Fibroblast of skin of left biceps (primary cell): ENCODE measurements around the gene IDH3G.
"Not testable (repeated sequence)": the region's sequence is repeated elsewhere in the genome, so short reads cannot be mapped to it uniquely, and the experiment has no call there.

Source experiments
- DNase-seq, 2 experiments: peaks; one replicate each; pipeline ENCODE4 v3.0.0-alpha.2; 2013; ENCODE audit warnings: low read depth in 2 of 2

IDH3G gene

DNA sequence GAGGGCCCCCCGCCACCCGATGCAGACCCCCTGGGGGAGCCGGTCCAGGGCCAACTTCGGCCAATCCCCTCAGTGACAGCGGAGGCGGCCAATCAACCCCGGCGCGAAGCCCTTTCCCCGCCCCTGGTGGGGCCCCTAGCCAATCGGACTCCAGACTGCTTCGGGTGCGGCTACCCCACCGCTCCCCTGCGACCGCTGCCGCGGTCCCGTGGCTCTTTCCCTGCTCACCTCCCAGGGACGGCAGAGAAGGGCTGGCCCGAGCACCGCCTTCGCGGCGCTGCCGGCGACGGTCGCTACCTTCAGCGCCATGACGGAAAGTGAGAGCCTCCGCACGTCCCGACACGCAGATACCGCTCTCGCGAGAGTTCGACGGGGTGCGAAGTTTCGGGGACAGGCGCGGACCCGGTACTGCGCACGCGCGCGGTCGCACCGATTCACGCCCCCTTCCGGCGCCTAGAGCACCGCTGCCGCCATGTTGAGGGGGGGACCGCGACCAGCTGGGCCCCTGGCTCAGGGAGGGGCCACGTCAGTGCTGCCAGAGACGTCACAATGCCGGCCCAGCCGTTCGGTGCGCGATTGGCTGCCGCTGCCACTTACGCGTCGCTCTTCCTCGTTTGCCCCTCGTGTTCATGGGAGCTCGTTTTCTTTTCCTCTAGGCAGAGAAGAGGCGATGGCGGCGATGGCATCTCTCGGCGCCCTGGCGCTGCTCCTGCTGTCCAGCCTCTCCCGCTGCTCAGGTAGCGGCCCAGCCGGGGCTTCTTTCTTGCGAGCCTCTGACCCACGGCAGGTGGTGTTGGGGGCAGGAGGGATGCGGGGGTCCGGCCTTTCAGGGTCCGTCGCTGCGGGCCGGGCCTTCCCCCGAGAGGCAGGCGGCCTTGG lies at the start of gene IDH3G, which contains the start of gene SSR4:
Gene IDH3G, minus strand, starts transcription at position 358 of the 879 bp plus-strand sequence. Its CDS starts 49 bp downstream, at position 309.
Gene SSR4, plus strand, starts transcription at position 651 of the 879 bp plus-strand sequence. Its CDS starts 20 bp downstream, at position 671.
- peak; percentile 84 to 85 for DNase-seq

DNA sequence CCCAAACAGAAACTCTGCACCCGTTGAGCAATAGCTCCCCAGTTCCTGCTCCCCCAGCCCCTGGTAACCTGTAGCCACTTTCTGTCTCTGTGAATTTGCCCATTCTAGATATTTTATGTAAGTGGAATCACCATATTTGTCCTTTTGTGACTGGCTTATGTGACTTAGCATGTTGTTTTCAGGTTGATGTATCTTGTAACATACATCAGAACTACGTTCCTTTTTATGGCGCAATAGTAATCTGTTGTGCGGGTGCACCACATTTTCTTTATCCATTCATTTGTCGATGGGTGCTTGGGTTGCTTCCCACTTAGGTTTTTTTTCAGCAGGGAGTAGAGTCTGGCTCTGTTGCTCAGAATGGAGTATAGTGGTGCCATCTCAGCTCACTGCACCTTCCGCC lies 42.7 kb upstream of the IDH3G start:
- no peak for DNase-seq

DNA sequence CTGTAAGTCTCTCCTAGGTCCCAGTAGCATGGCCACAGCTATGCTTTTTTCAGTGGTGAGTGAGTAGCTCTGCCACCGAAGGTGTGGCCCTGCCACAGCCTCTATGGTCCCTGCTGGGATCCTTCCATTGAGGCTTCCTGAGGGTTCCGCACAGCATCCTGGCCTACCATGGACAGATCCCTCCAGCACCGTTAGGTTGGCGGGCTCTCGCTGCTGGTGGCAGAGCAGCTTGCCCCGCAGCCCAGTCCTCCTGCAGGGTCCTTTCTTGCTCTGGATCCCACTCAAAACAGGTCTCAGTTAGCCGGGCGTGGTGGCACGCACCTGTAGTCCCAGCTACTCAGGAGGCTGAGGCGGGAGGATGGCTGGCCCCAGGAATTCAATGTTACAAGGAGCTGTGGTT lies 38.6 kb upstream of the IDH3G start:
- DNase-seq: no peak

DNA sequence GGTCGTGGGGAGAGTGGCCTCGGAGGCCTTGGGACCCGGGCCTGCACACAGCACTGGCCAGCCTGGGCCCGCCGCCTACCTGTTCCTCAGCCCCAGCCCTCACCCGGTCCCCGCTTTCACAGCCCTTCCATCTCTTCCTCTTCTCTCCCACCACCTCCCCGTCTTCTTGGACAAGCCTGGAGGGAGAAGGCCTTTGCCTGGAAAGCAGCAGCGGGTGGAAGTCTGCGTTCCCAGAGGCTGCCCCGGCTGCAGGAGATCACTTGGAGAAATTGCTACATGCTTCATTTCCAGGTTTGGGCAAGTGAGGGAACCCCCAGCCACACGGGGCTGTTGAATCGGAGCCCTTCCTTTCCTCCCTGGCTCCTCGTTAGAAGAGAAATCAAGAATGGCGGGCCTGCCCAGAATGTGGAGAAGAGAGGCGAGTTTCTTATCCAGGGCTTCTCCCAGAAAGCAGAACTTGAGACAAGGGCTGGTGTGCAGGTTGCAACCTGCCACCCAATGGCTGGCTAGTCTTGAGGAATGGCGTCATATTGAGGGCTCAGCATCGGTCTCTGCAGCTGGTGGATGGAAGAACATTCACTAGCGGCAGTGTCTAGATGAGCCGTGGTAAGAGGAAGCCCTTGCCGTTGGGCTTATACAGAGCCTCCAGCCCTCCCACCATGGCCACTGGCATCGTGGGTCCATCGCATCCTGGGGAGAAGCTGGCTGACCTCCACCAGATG lies 37.4 kb upstream of the IDH3G start:
- DNase-seq: no peak

DNA sequence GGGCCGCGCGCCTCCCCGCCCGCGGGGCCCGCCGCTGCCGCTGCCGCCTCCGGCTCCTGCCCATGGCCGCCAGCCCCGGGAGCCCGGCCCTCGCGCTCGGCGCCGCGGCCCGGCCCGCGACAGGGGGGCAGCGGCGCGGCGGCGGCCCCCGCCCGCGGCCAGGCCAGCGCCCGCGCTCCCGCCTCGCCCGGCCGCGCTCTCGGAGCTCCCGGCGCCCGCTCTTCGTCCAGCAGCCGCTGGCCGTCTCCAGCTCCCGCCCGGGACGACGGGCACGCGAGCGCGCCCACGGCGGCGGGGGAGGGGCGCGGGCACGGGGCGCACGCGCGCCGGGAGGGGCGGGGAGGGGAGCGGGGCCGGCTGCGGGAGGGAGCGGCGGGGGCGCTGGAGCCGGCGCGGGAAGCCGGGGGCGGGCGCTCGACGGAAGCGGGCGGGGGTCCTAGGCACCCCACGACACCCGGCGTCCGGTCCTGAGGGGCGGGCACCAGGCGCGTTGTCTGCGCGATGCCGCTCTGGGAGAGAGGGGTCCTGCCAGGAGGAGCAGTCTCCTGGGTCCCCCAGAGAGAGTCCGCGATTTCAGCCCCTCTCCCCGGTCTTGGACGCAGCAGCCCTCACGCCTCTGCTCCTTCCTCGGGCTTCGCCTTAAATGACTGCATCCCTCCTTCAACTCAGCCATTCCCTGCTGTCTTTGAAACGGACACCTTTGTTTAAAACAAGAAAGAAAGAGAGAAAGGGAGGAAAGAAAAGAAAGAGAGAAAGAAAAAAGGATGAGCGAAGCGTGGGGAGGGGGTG lies 36.7 kb upstream of the IDH3G start:
- no peak for DNase-seq

DNA sequence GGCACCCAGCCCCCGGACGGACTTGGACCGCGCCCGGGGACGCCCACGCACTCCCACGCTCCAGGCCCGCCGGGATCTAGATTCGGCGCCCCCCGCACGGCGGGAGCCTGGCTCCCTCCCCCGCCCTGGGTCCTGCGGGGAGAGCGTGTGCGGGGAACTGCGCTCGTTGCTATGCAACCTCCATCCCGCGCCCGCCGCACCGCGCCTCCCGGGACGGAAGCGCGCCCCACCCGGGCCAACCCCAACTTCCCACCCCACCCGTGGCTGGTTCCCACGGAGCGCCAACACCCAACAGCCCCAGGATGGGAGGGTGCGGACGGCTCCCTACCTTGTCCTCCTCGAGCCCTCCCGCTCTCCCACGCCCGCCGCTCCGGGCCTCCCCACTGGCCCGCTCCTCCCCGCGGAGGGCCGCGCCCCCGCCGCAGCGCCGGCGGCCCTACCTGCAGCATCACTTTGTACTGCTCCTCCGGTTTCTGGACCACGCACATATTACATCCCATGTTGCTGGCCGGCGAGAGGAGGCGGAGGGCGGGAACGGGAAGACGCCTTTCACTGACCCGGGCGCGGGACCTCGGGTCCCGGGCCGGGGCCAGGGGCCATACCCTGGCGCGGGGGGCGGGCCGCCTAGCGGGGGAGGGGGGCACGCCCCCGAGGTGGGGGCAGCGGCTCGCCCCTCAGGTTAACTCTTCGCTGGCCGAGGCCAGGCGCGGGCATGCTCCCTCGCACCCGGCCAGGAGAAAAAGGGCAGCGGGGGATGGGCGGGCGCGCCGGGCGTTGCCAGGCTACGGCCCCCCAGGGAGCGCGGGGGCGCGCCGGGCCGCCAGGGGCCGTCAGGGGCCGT lies 35.8 kb upstream of the IDH3G start, which contains the start of gene PDZD4:
Gene PDZD4, minus strand, starts transcription at position 746 of the 841 bp plus-strand sequence. Its CDS starts 246 bp downstream, at position 500.
- no peak for DNase-seq

DNA sequence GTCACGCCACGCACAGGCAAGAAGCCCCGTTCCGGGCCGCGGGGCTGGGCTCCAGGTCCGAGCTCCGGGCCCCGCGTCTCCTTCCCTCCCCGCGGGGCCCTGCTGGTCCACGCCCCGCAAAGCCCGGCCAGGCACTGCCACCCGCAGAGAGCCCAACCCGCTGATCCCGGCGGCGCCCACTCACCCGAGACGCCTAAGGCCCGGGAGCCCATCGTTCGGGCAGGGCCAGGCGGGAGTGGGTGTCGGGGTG lies 35.3 kb upstream of the IDH3G start:
- DNase-seq: no peak

DNA sequence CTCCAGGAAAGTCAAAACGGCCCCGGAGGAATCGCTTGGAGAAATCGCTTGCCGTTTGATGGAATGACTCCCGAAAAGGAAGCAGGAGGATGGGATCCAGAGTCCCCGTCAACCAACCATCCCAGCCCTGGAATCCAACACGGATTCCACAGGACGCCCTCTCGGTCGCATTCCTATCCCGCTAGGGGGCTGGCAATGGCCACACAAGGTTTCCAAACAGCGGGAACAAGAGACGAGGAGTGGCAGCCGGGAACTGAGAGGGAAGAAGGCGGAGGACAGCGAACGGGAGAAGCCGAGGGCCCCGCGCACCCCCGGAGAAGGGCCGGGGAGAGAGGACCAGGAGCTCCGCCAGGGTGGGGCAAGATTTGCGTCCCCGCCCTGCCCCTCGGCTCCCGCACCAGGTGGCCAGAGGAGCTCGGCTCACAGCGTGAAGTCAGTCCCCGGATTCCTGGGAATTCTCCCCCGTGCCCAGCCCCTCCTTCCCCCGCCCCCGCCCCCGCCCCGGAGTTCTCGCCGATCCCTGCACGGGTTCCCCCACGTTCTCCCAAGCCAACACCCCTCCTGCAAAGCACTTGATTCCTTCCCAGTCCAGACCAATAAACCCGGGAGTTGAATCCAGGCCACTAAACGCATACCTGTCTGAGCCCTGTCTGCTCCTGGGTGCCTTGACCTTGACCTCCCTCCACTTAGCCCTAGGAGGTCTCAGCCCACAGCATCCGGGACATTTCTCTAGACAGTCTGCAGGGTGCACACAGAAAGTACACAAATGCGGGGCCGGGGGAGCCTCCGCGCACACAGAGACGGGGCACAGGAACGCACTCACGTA lies 34.8 kb upstream of the IDH3G start:
- no peak for DNase-seq

DNA sequence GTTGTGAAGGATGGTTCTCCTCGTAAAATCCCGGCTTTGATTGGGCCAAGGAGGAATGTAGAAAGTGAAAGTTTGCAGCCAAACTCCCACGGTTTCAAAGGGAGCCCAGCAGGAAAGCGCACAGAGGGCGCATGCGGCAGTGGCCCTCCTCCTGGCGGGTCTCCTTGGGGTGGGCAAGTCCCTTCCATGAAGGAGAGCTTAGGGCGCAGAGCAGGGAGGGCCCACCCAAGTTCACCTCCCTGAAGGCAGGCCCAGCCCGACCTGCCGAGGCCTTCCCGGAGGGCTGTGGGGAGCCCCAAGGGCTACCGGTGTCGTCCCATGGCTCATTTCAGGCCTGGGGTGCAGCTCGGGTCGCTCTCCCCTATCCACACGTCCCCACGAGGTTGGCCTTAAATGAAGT lies 34.1 kb upstream of the IDH3G start:
- DNase-seq: no peak

DNA sequence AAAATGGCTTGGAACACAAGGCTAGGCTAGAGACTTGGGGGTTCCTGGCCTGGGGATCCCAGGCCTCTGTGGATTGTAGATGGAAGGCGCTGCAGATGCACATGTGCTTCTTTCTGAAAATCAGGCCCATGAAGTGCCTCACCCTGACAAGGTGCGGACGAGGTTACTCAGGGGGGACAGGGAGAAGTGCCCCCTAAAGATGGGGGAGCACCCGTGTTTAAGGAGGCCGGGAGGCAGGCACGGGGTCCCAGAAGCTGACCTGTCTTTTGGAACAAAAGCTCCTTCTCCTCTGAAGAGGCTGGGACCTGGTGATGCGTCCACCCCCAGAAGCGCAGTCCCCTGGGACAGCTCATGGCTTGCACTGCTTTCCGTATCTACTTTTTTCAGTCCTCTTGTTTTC lies 33.7 kb upstream of the IDH3G start:
- no peak for DNase-seq

DNA sequence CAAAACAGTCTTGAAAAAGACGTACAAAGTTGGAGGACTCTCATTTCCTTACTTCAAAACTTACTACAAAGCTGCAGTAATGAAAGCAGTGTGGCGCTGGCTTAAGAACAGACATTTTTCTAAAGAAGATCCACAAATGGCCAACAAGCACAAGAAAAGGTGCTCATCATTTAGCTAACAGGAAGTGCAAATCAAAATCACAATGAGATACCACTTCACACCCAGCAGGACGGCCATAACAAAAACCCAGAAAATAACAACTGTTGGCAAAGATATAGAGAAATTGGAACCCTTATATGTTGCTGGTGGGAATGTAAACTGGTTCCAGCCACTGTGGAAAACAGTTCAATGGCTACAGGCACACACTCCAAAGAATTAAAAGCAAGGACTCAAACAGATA lies 32.8 kb upstream of the IDH3G start:
- no peak for DNase-seq

DNA sequence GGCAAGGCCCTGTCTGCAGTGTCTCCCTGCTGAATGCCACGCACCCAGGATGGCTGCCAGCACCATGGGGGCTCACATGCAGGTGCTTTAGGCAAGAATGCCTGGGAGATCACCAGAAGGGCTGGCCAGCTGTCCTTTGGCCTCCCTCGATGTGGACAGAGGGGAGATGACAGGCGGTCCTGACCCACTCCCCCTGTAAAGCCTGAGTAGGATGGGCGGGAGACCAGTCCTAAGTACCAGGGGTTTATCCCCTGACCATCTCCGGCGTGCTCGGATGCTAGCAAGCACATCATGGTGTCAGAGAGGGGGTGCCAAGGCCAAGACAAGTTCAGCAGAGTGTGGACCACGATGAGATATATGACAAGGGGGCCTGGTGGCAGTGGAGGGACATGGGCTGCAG lies 30.9 kb upstream of the IDH3G start:
- no peak for DNase-seq

DNA sequence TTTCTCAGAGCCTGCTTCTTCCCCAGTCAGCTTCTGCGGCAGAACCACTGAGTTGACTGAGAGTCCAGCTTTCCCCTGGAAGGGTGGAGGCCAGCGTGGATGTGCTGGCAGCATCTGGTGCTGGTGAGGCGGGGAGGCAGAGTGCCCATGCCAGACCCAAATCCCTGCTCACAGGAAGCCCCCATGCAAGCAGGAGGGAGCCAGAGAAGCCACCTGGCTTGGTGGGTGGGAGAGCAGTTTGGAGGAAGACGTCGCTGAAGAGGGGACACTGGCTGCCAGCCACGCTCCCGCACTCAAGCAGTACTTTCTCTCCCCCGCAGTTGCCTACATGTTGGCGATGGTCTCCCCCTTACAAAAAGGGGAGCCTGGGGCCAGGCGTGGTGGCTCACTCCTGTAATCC lies 30.2 kb upstream of the IDH3G start:
- DNase-seq: no peak

DNA sequence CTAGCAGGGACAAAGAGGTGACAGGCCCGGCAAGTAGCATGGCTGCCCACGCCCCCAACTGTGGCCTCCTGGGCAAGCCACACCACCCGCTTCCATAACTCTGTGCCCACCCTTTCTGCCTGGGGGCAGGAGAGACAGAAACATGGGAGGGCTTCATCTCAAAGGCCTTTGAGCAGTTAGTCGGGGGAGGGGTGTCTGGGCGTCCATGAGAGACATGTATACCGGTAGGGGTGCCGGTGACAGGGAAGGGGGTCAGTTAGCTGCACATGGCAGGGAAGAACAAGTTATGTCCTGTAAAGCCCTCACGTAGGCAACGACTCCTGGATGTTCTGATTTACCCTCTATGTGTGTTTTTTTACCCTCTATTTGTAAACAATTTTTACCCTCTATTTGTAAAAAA lies 26.9 kb upstream of the IDH3G start:
- no peak for DNase-seq

DNA sequence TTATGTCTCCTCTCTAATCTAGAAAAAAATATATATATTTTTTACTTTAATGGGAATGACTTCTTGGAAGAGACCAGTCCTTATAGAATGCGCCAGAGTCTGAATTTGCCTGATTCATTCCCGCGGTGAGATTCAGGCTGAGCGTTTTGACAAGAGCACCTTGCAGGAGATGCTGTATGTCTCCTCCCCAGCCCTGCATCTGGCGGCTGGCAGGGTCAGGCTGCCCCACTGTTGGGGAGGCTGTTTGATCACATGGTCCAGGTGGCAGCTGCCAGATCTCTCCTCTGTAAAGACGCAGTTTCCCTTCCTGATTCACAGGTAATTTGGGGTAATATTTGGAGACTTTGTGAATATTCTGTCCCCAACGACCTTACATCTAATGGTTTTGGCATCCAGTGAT lies 26.4 kb upstream of the IDH3G start:
- DNase-seq: no peak

DNA sequence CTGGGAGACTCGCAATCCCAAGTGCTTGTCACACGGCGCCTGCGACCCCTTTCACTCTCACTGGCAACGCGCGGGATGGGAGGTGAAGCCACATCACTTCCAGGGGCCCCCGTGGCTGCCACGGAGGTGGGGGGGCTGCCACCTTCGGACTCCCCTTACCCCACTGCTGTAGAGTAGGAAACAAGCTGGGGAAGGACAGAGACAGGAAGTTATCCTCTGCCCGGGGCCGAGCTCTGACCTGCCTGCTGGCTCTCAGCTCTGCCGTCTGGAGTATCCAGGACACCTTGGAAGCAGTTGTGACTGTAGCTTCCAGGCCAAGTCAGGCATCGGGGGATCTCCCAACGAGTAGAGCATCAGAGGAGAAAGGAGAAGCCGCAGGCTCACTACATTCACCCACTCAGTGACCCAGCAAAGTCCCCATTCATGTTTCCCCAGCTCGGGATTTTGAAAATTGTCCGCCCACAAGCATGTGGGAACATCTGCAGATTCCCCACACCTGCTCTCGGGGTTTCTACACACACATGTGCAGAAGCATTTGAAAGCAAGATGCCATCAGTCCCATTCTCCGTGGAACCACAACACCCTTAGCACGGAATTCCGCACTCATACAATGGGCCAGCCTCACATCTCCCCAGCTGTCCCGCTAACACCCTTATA lies 25.3 kb upstream of the IDH3G start:
- no peak for DNase-seq

DNA sequence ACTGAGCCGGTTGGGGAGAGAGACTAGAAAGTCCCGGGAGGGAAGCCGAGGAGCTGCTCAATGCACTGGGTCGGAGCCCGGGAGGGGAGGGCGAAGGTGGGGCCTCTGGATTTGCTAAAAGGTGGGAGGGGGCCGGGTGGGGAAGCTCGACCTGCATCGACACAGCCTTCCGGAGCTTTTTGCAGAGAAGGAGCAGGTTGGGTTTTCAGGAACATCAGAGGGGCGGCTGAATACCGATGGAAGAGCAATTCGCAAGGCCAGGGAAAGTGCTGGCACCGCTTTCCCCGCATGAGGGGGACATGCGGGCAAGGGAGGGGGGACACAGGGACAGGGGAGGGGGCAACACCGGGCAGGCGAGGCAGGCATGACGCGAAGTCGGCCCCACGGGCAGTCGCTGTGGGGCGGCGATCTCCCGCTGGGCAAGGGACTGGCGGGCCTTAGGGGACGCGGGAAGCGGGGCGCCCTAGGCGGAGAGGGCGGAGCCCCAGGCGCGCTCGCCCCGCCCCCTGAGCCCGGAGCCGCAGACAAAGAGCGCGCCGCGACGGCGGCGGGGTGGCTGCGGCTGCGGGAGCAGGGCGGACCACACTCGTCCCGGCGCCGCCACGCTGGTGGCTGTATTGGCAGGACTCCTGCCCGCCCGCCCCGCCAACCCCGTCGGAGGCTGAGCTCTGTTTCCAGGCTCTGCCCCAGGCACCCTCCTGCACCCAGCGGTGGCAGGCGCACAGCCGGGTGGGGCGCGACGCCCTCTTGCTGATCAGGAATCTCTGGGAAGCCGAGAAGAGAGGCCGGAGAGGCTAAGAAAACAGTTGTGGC lies 24.6 kb upstream of the IDH3G start:
- no peak for DNase-seq

DNA sequence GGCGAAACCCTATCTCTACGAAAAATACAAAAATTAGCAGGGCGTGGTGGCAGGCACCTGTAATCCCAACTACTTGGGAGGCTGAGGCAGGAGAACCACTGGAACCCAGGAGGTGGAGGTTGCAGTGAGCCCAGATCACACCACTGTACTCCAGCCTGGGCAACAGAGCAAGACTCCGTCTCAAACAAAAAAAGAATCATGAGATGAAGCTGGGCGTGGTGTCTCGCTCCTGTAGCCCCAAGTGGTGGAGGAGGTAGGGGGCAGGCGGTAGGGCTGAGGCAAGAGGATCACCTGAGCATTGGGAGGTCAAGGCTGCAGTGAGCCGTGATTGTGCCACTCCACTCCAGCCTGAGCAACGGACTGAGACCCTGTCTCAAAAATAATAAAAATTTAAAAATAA lies 23.9 kb upstream of the IDH3G start:
- not testable (repeated sequence) for DNase-seq
